Measurements from ENCODE around the gene TAF11.

Gene TAF11

GRCh38 chr6:34871853-34872252 is 16.0 kb downstream of the TAF11 start:
- Histone ChIP-seq H3K4me3 (no peak overlapping the region), H3K4me1 (no peaks in the 10 kb centered on the region), H3K27me3 (no peaks in the 10 kb centered on the region), H3K27ac (no peak overlapping the region), H3K9me3 (no peaks in the 10 kb centered on the region), H3K36me3 (peaks cover 62 to 94% (median 85%) of the 10 kb centered on the region in 3 donors)
- TF ChIP-seq CTCF (IDR thresholded peaks at IDR 0.05) = no peak
- DNase-seq = no peak
- intact Hi-C loops (cut with DNase I; ENCODE audit: low total_unique reads) = no loop called here

DNA sequence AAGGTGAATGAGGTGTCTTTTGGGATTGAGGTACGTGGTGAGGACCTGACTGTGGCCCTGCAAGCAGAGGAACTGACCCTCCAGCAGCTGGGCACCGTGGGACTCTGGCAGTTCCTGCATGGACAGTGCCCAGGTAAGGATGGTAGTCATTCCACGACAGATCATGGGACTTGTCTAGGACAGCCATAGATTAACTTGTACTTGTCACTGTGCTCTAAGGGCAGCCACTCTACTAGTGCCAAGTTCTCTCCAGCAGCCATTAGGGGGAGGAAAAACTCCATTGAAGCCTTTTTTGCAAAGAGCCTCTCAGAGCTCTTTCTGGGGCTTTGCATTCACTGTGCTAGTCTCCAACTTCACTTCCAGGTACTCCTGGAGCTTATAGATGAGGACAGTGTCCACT is 20.4 kb downstream of the TAF11 start:
- H3K4me3 ChIP-seq = no peak overlapping the region
- H3K27ac ChIP-seq = no peak overlapping the region
- H3K36me3 ChIP-seq = peaks cover 48 to 75% (median 48%) of the 10 kb centered on the region in 3 donors
- DNase-seq = no peak
- H3K27me3 ChIP-seq = no peaks in the 10 kb centered on the region
- no peak for TF ChIP-seq CTCF (IDR thresholded peaks at IDR 0.05)
- no peaks in the 10 kb centered on the region for H3K4me1 ChIP-seq
- H3K9me3 ChIP-seq = no peaks in the 10 kb centered on the region
- intact Hi-C loops (cut with DNase I; ENCODE audit: low total_unique reads) = no loop called here

- no peak for TF ChIP-seq CTCF (IDR thresholded peaks at IDR 0.05)
- no peak overlapping the region for H3K4me3 ChIP-seq
- H3K4me1 ChIP-seq = no peaks in the 10 kb centered on the region
- H3K9me3 ChIP-seq = no peaks in the 10 kb centered on the region
- no peaks in the 10 kb centered on the region for H3K27me3 ChIP-seq
- no peak for DNase-seq
- intact Hi-C loops (cut with DNase I; ENCODE audit: low total_unique reads) = no loop called here
- no peak overlapping the region for H3K27ac ChIP-seq
- H3K36me3 ChIP-seq = peaks cover 40 to 68% (median 42%) of the 10 kb centered on the region in 3 donors
Measured at GRCh38 chr6:34866509-34866908, 21.3 kb downstream of the TAF11 start.

DNA sequence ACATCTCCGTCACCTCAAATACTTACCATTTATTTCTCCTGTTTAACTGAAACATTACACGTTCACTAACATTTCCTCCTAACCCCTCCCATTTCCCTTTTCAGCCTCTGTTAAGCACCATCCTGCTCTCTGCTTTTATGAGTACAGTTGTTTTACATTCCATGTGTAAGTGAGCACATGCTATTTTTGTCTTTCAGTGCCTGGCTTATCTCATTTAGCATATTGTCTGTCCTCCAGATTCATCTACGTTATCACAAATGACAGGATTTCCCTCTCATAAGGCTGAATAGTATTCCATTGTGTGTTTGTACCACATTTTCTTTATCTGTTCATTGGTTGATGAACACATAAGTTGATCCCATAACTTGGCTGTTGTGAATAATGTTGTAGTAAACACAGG is 22.7 kb downstream of the TAF11 start:
- Histone ChIP-seq H3K27ac (no peak overlapping the region), H3K27me3 (no peaks in the 10 kb centered on the region), H3K4me3 (no peak overlapping the region), H3K9me3 (no peaks in the 10 kb centered on the region), H3K4me1 (no peaks in the 10 kb centered on the region), H3K36me3 (peaks cover 26 to 68% (median 47%) of the 10 kb centered on the region in 3 donors)
- DNase-seq = no peak
- intact Hi-C loops (cut with DNase I; ENCODE audit: low total_unique reads) = no loop called here
- no peak for TF ChIP-seq CTCF (IDR thresholded peaks at IDR 0.05)

- H3K36me3 ChIP-seq = peaks cover 29 to 74% (median 45%) of the 10 kb centered on the region in 3 donors
Measured at GRCh38 chr6:34864007-34864406, 23.8 kb downstream of the TAF11 start.

More at GRCh38 chr6:34864007-34864406, 23.8 kb downstream of the TAF11 start:
- H3K27me3 ChIP-seq = no peaks in the 10 kb centered on the region
- intact Hi-C loops (cut with DNase I; ENCODE audit: low total_unique reads) = no loop called here
- no peaks in the 10 kb centered on the region for H3K4me1 ChIP-seq
- H3K27ac ChIP-seq = no peak overlapping the region
- H3K9me3 ChIP-seq = no peaks in the 10 kb centered on the region
- no peak for TF ChIP-seq CTCF (IDR thresholded peaks at IDR 0.05)
- DNase-seq = no peak
- H3K4me3 ChIP-seq = no peak overlapping the region

Data from tibial artery (tissue), 4 donors.